ENCODE data around the gene EEF1B2. TPM values are rescaled to one million over a fixed set of nuclear protein-coding genes. Genes with fewer than 3 reads are reported as not detected.
A peak's percentile ranks its signal among the peaks of the same experiment; 100 is the strongest.
"Not testable (repeated sequence)": the region's sequence is repeated elsewhere in the genome, so short reads cannot be mapped to it uniquely, and the experiment has no call there.

Gene EEF1B2
- total RNA-seq, 2 experiments from 2014 or later: 1,128 to 1,176 TPM

GRCh38 chr2:206157014-206157413, 2.7 kb upstream of the EEF1B2 start:
- Mint-ChIP-seq H3K36me3 (peaks cover 42% of the 10 kb centered on the region), H3K4me1 (peaks cover 29% of the 10 kb centered on the region), H3K4me3 (peak overlapping the region; percentile 79)
- H3K27me3 Mint-ChIP-seq, DNase-seq, H3K9me3 Mint-ChIP-seq, H3K27ac Mint-ChIP-seq: not testable (repeated sequence)

- peaks cover 59% of the 10 kb centered on the region for H3K36me3 Mint-ChIP-seq
- DNase-seq: no peak
- H3K9me3 Mint-ChIP-seq: no peaks in the 10 kb centered on the region
- H3K4me3 Mint-ChIP-seq: peak overlapping the region; percentile 79
- no peaks in the 10 kb centered on the region for H3K27me3 Mint-ChIP-seq
- peaks cover 46% of the 10 kb centered on the region for H3K4me1 Mint-ChIP-seq
- H3K27ac Mint-ChIP-seq: peak overlapping the region; percentile 99
Observed at GRCh38 chr2:206158563-206159345, 941 bp upstream of the EEF1B2 start.

- no peak for DNase-seq
- peak overlapping the region; percentile 79 for H3K4me3 Mint-ChIP-seq
- H3K27ac Mint-ChIP-seq: peak overlapping the region; percentile 99
- H3K9me3 Mint-ChIP-seq: no peaks in the 10 kb centered on the region
- peaks cover 49% of the 10 kb centered on the region for H3K4me1 Mint-ChIP-seq
- no peaks in the 10 kb centered on the region for H3K27me3 Mint-ChIP-seq
- H3K36me3 Mint-ChIP-seq: peaks cover 63% of the 10 kb centered on the region
Observed at GRCh38 chr2:206160125-206160806, 571 bp downstream of the EEF1B2 start.

GRCh38 chr2:206160807-206161179, 1.1 kb downstream of the EEF1B2 start:
- peaks cover 49% of the 10 kb centered on the region for H3K4me1 Mint-ChIP-seq
- peaks cover 63% of the 10 kb centered on the region for H3K36me3 Mint-ChIP-seq
- no peak for DNase-seq
- H3K9me3 Mint-ChIP-seq: no peaks in the 10 kb centered on the region
- peak overlapping the region; percentile 79 for H3K4me3 Mint-ChIP-seq
- no peaks in the 10 kb centered on the region for H3K27me3 Mint-ChIP-seq
- H3K27ac Mint-ChIP-seq: peak overlapping the region; percentile 99

- H3K36me3 Mint-ChIP-seq: peaks cover 62% of the 10 kb centered on the region
Observed at GRCh38 chr2:206162401-206162800, 2.7 kb downstream of the EEF1B2 start.

GRCh38 chr2:206163251-206163880, 3.7 kb downstream of the EEF1B2 start:
- H3K36me3 Mint-ChIP-seq: peaks cover 58% of the 10 kb centered on the region
- no peak for DNase-seq
- peak overlapping the region; percentile 79 for H3K4me3 Mint-ChIP-seq

More at GRCh38 chr2:206162401-206162800, 2.7 kb downstream of the EEF1B2 start:
- Mint-ChIP-seq H3K27ac (peak overlapping the region; percentile 69), H3K4me1 (peaks cover 41% of the 10 kb centered on the region), H3K4me3 (peak overlapping the region; percentile 79)
- H3K9me3 Mint-ChIP-seq, DNase-seq, H3K27me3 Mint-ChIP-seq: not testable (repeated sequence)

GRCh38 chr2:206164261-206164862, 4.7 kb downstream of the EEF1B2 start:
- peaks cover 56% of the 10 kb centered on the region for H3K36me3 Mint-ChIP-seq

More at GRCh38 chr2:206163251-206163880, 3.7 kb downstream of the EEF1B2 start:
- H3K27ac Mint-ChIP-seq: peak overlapping the region; percentile 69
- peaks cover 34% of the 10 kb centered on the region for H3K4me1 Mint-ChIP-seq
- H3K9me3 Mint-ChIP-seq: no peaks in the 10 kb centered on the region
- no peaks in the 10 kb centered on the region for H3K27me3 Mint-ChIP-seq

GRCh38 chr2:206168230-206168629, 8.5 kb downstream of the EEF1B2 start:
- H3K9me3 Mint-ChIP-seq, DNase-seq, H3K27ac Mint-ChIP-seq, H3K4me3 Mint-ChIP-seq, H3K27me3 Mint-ChIP-seq, H3K4me1 Mint-ChIP-seq: not testable (repeated sequence)
- H3K36me3 Mint-ChIP-seq: peaks cover 31% of the 10 kb centered on the region

More at GRCh38 chr2:206164261-206164862, 4.7 kb downstream of the EEF1B2 start:
- H3K27me3 Mint-ChIP-seq: no peaks in the 10 kb centered on the region
- DNase-seq: no peak
- no peak overlapping the region for H3K27ac Mint-ChIP-seq
- no peaks in the 10 kb centered on the region for H3K9me3 Mint-ChIP-seq
- H3K4me1 Mint-ChIP-seq: peaks cover 32% of the 10 kb centered on the region
- no peak overlapping the region for H3K4me3 Mint-ChIP-seq

GRCh38 chr2:206171624-206172397, 12.1 kb downstream of the EEF1B2 start:
- not testable (repeated sequence) for DNase-seq, H3K4me1 Mint-ChIP-seq, H3K4me3 Mint-ChIP-seq, H3K27ac Mint-ChIP-seq, H3K27me3 Mint-ChIP-seq, H3K9me3 Mint-ChIP-seq
- H3K36me3 Mint-ChIP-seq: peaks cover 19% of the 10 kb centered on the region

- no peaks in the 10 kb centered on the region for H3K4me1 Mint-ChIP-seq
Observed at GRCh38 chr2:206173147-206173546, 13.5 kb downstream of the EEF1B2 start.

GRCh38 chr2:206176121-206176520, 16.4 kb downstream of the EEF1B2 start:
- H3K27me3 Mint-ChIP-seq: no peaks in the 10 kb centered on the region
- H3K4me1 Mint-ChIP-seq: no peaks in the 10 kb centered on the region
- no peak for DNase-seq
- H3K9me3 Mint-ChIP-seq: no peaks in the 10 kb centered on the region
- no peak overlapping the region for H3K4me3 Mint-ChIP-seq
- no peaks in the 10 kb centered on the region for H3K36me3 Mint-ChIP-seq
- no peak overlapping the region for H3K27ac Mint-ChIP-seq

More at GRCh38 chr2:206173147-206173546, 13.5 kb downstream of the EEF1B2 start:
- H3K36me3 Mint-ChIP-seq: peaks cover 12% of the 10 kb centered on the region
- no peak overlapping the region for H3K4me3 Mint-ChIP-seq
- no peak for DNase-seq
- no peaks in the 10 kb centered on the region for H3K9me3 Mint-ChIP-seq
- H3K27ac Mint-ChIP-seq: no peak overlapping the region
- no peaks in the 10 kb centered on the region for H3K27me3 Mint-ChIP-seq

GRCh38 chr2:206176901-206177300, 17.2 kb downstream of the EEF1B2 start:
- Mint-ChIP-seq H3K27me3 (no peaks in the 10 kb centered on the region), H3K27ac (no peak overlapping the region), H3K4me1 (no peaks in the 10 kb centered on the region), H3K9me3 (no peaks in the 10 kb centered on the region), H3K4me3 (no peak overlapping the region), H3K36me3 (no peaks in the 10 kb centered on the region)
- no peak for DNase-seq

GRCh38 chr2:206181526-206181925, 21.8 kb downstream of the EEF1B2 start:
- not testable (repeated sequence) for H3K27me3 Mint-ChIP-seq

GRCh38 chr2:206189691-206190090, 30.0 kb downstream of the EEF1B2 start:
- no peaks in the 10 kb centered on the region for H3K4me1 Mint-ChIP-seq
- H3K4me3 Mint-ChIP-seq: no peak overlapping the region
- DNase-seq: no peak
- no peaks in the 10 kb centered on the region for H3K36me3 Mint-ChIP-seq
- H3K27me3 Mint-ChIP-seq: no peaks in the 10 kb centered on the region
- H3K27ac Mint-ChIP-seq: no peak overlapping the region
- no peaks in the 10 kb centered on the region for H3K9me3 Mint-ChIP-seq

More at GRCh38 chr2:206181526-206181925, 21.8 kb downstream of the EEF1B2 start:
- H3K4me3 Mint-ChIP-seq, H3K4me1 Mint-ChIP-seq, H3K27ac Mint-ChIP-seq, DNase-seq, H3K36me3 Mint-ChIP-seq, H3K9me3 Mint-ChIP-seq: not testable (repeated sequence)

Measured in activated naive CD8-positive, alpha-beta T cell treated with anti-CD3 and anti-CD28 coated beads for 36 hours (primary cell).